Breast epithelium (tissue), 3 donors: Measurements from ENCODE around the gene IL22RA2.

ENCODE experiments used
- POLR2AphosphoS5 ChIP-seq, 3 donors: sonication (generic); formaldehyde crosslinking; IDR thresholded peaks; one replicate each; pipeline ENCODE4 v1.6.1; 2017; ENCODE audit warnings: antibody characterized with exemption in 3 of 3
- TF ChIP-seq, protein P1 (sequence below), 3 donors: fragments of 450-650 bp; IDR thresholded peaks; one replicate each; pipeline ENCODE4 v1.5.1; 2016 to 2017; ENCODE audit warnings: antibody characterized with exemption in 3 of 3, mild to moderate bottlenecking in 3 of 3, moderate library complexity in 3 of 3

- TF ChIP-seq, protein P1, sequence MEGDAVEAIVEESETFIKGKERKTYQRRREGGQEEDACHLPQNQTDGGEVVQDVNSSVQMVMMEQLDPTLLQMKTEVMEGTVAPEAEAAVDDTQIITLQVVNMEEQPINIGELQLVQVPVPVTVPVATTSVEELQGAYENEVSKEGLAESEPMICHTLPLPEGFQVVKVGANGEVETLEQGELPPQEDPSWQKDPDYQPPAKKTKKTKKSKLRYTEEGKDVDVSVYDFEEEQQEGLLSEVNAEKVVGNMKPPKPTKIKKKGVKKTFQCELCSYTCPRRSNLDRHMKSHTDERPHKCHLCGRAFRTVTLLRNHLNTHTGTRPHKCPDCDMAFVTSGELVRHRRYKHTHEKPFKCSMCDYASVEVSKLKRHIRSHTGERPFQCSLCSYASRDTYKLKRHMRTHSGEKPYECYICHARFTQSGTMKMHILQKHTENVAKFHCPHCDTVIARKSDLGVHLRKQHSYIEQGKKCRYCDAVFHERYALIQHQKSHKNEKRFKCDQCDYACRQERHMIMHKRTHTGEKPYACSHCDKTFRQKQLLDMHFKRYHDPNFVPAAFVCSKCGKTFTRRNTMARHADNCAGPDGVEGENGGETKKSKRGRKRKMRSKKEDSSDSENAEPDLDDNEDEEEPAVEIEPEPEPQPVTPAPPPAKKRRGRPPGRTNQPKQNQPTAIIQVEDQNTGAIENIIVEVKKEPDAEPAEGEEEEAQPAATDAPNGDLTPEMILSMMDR (IDR thresholded peaks at IDR 0.05): no peak
- no peak for TF ChIP-seq POLR2AphosphoS5 (IDR thresholded peaks at IDR 0.05)
Measured at GRCh38 chr6:137208279-137208678, 34.8 kb upstream of the IL22RA2 start.
